IPS-15b (cell line): ENCODE results near the gene ZNF202.
A peak's percentile ranks its signal among the peaks of the same experiment; 100 is the strongest.

Source experiments
- H3K27me3 ChIP-seq: one replicate; pipeline ENCODE4 v1.6.1; 2013; ENCODE audit warnings: low read length; ENCODE audit not compliant: control insufficient read depth, insufficient read depth
- H3K36me3 ChIP-seq: one replicate; pipeline ENCODE4 v1.6.1; 2013; ENCODE audit warnings: low read length; ENCODE audit not compliant: control insufficient read depth, insufficient read depth
- H3K4me1 ChIP-seq: one replicate; pipeline ENCODE4 v1.6.1; 2013; ENCODE audit warnings: mild to moderate bottlenecking, low read length; ENCODE audit not compliant: control insufficient read depth, insufficient read depth
- H3K4me3 ChIP-seq: one replicate; pipeline ENCODE4 v1.5.1; 2013; ENCODE audit warnings: low read depth, low read length
- H3K9ac ChIP-seq: one replicate; pipeline ENCODE4 v1.6.1; 2013; ENCODE audit warnings: low read depth, mild to moderate bottlenecking, low read length
- H3K9me3 ChIP-seq: one replicate; pipeline ENCODE4 v1.6.1; 2013; ENCODE audit warnings: mild to moderate bottlenecking, low read length; ENCODE audit not compliant: control insufficient read depth, insufficient read depth

Gene ZNF202

GRCh38 chr11:123741159-123742030, at the start of gene ZNF202:
Gene ZNF202, minus strand, starts transcription at chr11:123741660. Its CDS starts 10,772 bp downstream, at chr11:123730888.
- Histone ChIP-seq H3K4me3 (peak within 1 kb of the TSS; percentile 90), H3K4me1 (peaks cover 24% of the 10 kb centered on the region), H3K36me3 (peaks cover 19% of the 10 kb centered on the region), H3K27me3 (no peaks in the 10 kb centered on the region), H3K9me3 (peaks cover 5% of the 10 kb centered on the region), H3K9ac (peak within 1 kb of the TSS; percentile 77)

GRCh38 chr11:123783536-123783935, 42.1 kb upstream of the ZNF202 start:
- H3K9me3 ChIP-seq: peaks cover 5% of the 10 kb centered on the region
- peaks cover 7% of the 10 kb centered on the region for H3K4me1 ChIP-seq
- H3K9ac ChIP-seq: no peak overlapping the region
- no peaks in the 10 kb centered on the region for H3K27me3 ChIP-seq
- H3K36me3 ChIP-seq: no peaks in the 10 kb centered on the region
- no peak overlapping the region for H3K4me3 ChIP-seq

GRCh38 chr11:123778511-123778910, 37.1 kb upstream of the ZNF202 start:
- H3K9ac ChIP-seq: no peak overlapping the region
- no peak overlapping the region for H3K4me3 ChIP-seq
- no peaks in the 10 kb centered on the region for H3K36me3 ChIP-seq
- peaks cover 28% of the 10 kb centered on the region for H3K4me1 ChIP-seq
- H3K27me3 ChIP-seq: no peaks in the 10 kb centered on the region
- no peaks in the 10 kb centered on the region for H3K9me3 ChIP-seq

GRCh38 chr11:123775715-123776549, 34.5 kb upstream of the ZNF202 start:
- Histone ChIP-seq H3K4me3 (no peak overlapping the region), H3K9me3 (no peaks in the 10 kb centered on the region), H3K4me1 (peaks cover 23% of the 10 kb centered on the region), H3K27me3 (no peaks in the 10 kb centered on the region), H3K36me3 (no peaks in the 10 kb centered on the region), H3K9ac (no peak overlapping the region)

- H3K36me3 ChIP-seq: no peaks in the 10 kb centered on the region
- no peak overlapping the region for H3K9ac ChIP-seq
- no peak overlapping the region for H3K4me3 ChIP-seq
- H3K4me1 ChIP-seq: peaks cover 21% of the 10 kb centered on the region
- H3K27me3 ChIP-seq: no peaks in the 10 kb centered on the region
- no peaks in the 10 kb centered on the region for H3K9me3 ChIP-seq
Measured at GRCh38 chr11:123775289-123775688, 33.8 kb upstream of the ZNF202 start.

GRCh38 chr11:123773959-123774358, 32.5 kb upstream of the ZNF202 start:
- Histone ChIP-seq H3K9ac (no peak overlapping the region), H3K4me1 (peaks cover 21% of the 10 kb centered on the region), H3K27me3 (no peaks in the 10 kb centered on the region)

GRCh38 chr11:123773026-123773425, 31.6 kb upstream of the ZNF202 start:
- no peaks in the 10 kb centered on the region for H3K36me3 ChIP-seq
- no peaks in the 10 kb centered on the region for H3K9me3 ChIP-seq
- no peak overlapping the region for H3K4me3 ChIP-seq
- H3K4me1 ChIP-seq: peaks cover 21% of the 10 kb centered on the region
- no peak overlapping the region for H3K9ac ChIP-seq
- no peaks in the 10 kb centered on the region for H3K27me3 ChIP-seq

More at GRCh38 chr11:123773959-123774358, 32.5 kb upstream of the ZNF202 start:
- no peak overlapping the region for H3K4me3 ChIP-seq
- no peaks in the 10 kb centered on the region for H3K36me3 ChIP-seq
- H3K9me3 ChIP-seq: no peaks in the 10 kb centered on the region

GRCh38 chr11:123771664-123772063, 30.2 kb upstream of the ZNF202 start:
- Histone ChIP-seq H3K9ac (no peak overlapping the region), H3K4me3 (no peak overlapping the region), H3K9me3 (no peaks in the 10 kb centered on the region), H3K4me1 (peaks cover 21% of the 10 kb centered on the region), H3K27me3 (no peaks in the 10 kb centered on the region), H3K36me3 (no peaks in the 10 kb centered on the region)

GRCh38 chr11:123770712-123771111, 29.3 kb upstream of the ZNF202 start:
- H3K4me1 ChIP-seq: peaks cover 15% of the 10 kb centered on the region
- no peak overlapping the region for H3K4me3 ChIP-seq
- H3K9ac ChIP-seq: no peak overlapping the region
- no peaks in the 10 kb centered on the region for H3K36me3 ChIP-seq
- H3K27me3 ChIP-seq: no peaks in the 10 kb centered on the region
- no peaks in the 10 kb centered on the region for H3K9me3 ChIP-seq

- H3K27me3 ChIP-seq: no peaks in the 10 kb centered on the region
- H3K4me1 ChIP-seq: no peaks in the 10 kb centered on the region
- no peak overlapping the region for H3K4me3 ChIP-seq
- no peaks in the 10 kb centered on the region for H3K9me3 ChIP-seq
- H3K9ac ChIP-seq: no peak overlapping the region
- H3K36me3 ChIP-seq: no peaks in the 10 kb centered on the region
Measured at GRCh38 chr11:123765601-123766000, 24.1 kb upstream of the ZNF202 start.

- no peaks in the 10 kb centered on the region for H3K36me3 ChIP-seq
- no peaks in the 10 kb centered on the region for H3K27me3 ChIP-seq
- no peak overlapping the region for H3K9ac ChIP-seq
- H3K4me3 ChIP-seq: no peak overlapping the region
- no peaks in the 10 kb centered on the region for H3K9me3 ChIP-seq
- no peaks in the 10 kb centered on the region for H3K4me1 ChIP-seq
Measured at GRCh38 chr11:123762422-123762821, 21.0 kb upstream of the ZNF202 start.
